IMR-90 (cell line): ENCODE results near the gene AGMO. TPM values are rescaled to one million over a fixed set of nuclear protein-coding genes. Genes with fewer than 3 reads are reported as not detected.

Experiments
- ATAC-seq: fragments of 200-7000 bp; cut with Tn5 transposase; 2 replicates; pipeline ENCODE4 v1.9.1; 2020; ENCODE audit warnings: low read depth, mild to moderate bottlenecking, moderate library complexity
- BruUV-seq: library from RNA; stranded (reverse); fragments of 400-500 nt; replicated peaks from 2 replicates; lab custom pipeline; 2021; lab: Mats Ljungman, UMichigan
- CTCF ChIA-PET: fragments of 300-600 bp; formaldehyde crosslinking; extraction: SDS; loops from one replicate; lab custom pipeline; 2021; ENCODE audit warnings: antibody characterized with exemption; lab: Yijun Ruan, JAX
- POLR2A ChIA-PET: fragments of 300-600 bp; sonication (Branson Sonifier 250); formaldehyde crosslinking; loops from one replicate; lab custom pipeline; 2022; ENCODE audit warnings: antibody characterized with exemption; ENCODE audit not compliant: unreplicated experiment; lab: Charles Lee
- DNase-seq: peaks from one replicate; pipeline ENCODE4 v3.0.0; 2013
- H2AFZ ChIP-seq: replicated peaks from 2 replicates; pipeline ENCODE3; 2013; ENCODE audit warnings: low read length, mild to moderate bottlenecking; ENCODE audit not compliant: poor library complexity
- H2AK5ac ChIP-seq: 2 replicates; pipeline ENCODE4 v1.6.1; 2013; ENCODE audit warnings: low read depth, low read length, inconsistent platforms
- H2AK9ac ChIP-seq: replicated peaks from 2 replicates; pipeline ENCODE3; 2013; ENCODE audit warnings: mild to moderate bottlenecking, low read depth, low read length, moderate library complexity; ENCODE audit not compliant: poor library complexity
- H2BK120ac ChIP-seq: 2 replicates; pipeline ENCODE4 v1.6.1; 2013; ENCODE audit warnings: low read depth, low read length, inconsistent platforms
- H2BK15ac ChIP-seq: 3 replicates; pipeline ENCODE4 v1.6.1; 2013; ENCODE audit warnings: low read depth, low read length, inconsistent platforms
- H2BK20ac ChIP-seq: 2 replicates; pipeline ENCODE4 v1.6.1; 2013; ENCODE audit warnings: low read depth, mild to moderate bottlenecking, inconsistent platforms, low read length, moderate library complexity
- H2BK5ac ChIP-seq: 2 replicates; pipeline ENCODE4 v1.6.1; 2013; ENCODE audit warnings: mild to moderate bottlenecking, low read depth, low read length, inconsistent platforms; ENCODE audit not compliant: poor library complexity, severe bottlenecking
- H3K14ac ChIP-seq: replicated peaks from 2 replicates; pipeline ENCODE4 v1.6.1; 2013; ENCODE audit warnings: low read depth, low read length, inconsistent platforms
- H3K18ac ChIP-seq: 2 replicates; pipeline ENCODE4 v1.6.1; 2013; ENCODE audit warnings: low read depth, low read length, control low read depth
- H3K23ac ChIP-seq: 2 replicates; pipeline ENCODE4 v1.6.1; 2013; ENCODE audit warnings: low read depth, low read length, inconsistent platforms
- H3K27ac ChIP-seq: 2 replicates; pipeline ENCODE4 v1.5.1; 2013; ENCODE audit warnings: mild to moderate bottlenecking, control low read depth, low read length; ENCODE audit not compliant: insufficient read depth
- H3K27me3 ChIP-seq: 2 replicates; pipeline ENCODE4 v1.6.1; 2013; ENCODE audit warnings: low read length; ENCODE audit not compliant: control insufficient read depth, insufficient read depth
- H3K36me3 ChIP-seq: 2 replicates; pipeline ENCODE4 v1.6.1; 2013; ENCODE audit warnings: low read length, mixed read lengths; ENCODE audit not compliant: control insufficient read depth, insufficient read depth
- H3K4ac ChIP-seq: 2 replicates; pipeline ENCODE4 v1.6.1; 2013; ENCODE audit warnings: low read depth, low read length, inconsistent platforms
- H3K4me1 ChIP-seq: 2 replicates; pipeline ENCODE4 v1.6.1; 2013; ENCODE audit warnings: low read length, mixed read lengths; ENCODE audit not compliant: control insufficient read depth, insufficient read depth
- H3K4me2 ChIP-seq: 2 replicates; pipeline ENCODE4 v1.6.1; 2013; ENCODE audit warnings: low read depth, mild to moderate bottlenecking, control low read depth, low read length, moderate library complexity
- H3K4me3 ChIP-seq: 2 replicates; pipeline ENCODE4 v1.5.1; 2013; ENCODE audit warnings: low read depth, mild to moderate bottlenecking, control low read depth, low read length, moderate library complexity; ENCODE audit not compliant: insufficient read depth
- H3K56ac ChIP-seq: 2 replicates; pipeline ENCODE4 v1.6.1; 2013; ENCODE audit warnings: low read length, inconsistent platforms; ENCODE audit not compliant: insufficient read depth; ENCODE audit errors: extremely low read depth
- H3K79me1 ChIP-seq, 2 experiments: 2 replicates each; pipeline ENCODE4 v1.6.1; 2013; ENCODE audit warnings: low read length in 2 of 2, inconsistent platforms in 1 of 2, low read depth in 1 of 2
- H3K9ac ChIP-seq: 2 replicates; pipeline ENCODE4 v1.6.1; 2013; ENCODE audit warnings: low read depth, low read length, control low read depth
- H3K9me1 ChIP-seq: 2 replicates; pipeline ENCODE4 v1.6.1; 2013; ENCODE audit warnings: low read length, inconsistent platforms; ENCODE audit not compliant: insufficient read depth
- H3K9me3 ChIP-seq: 2 replicates; pipeline ENCODE4 v1.6.1; 2013; ENCODE audit warnings: low read length; ENCODE audit not compliant: control insufficient read depth, insufficient read depth
- H4K20me1 ChIP-seq: 2 replicates; pipeline ENCODE4 v1.6.1; 2013; ENCODE audit warnings: low read length, inconsistent platforms; ENCODE audit not compliant: insufficient read depth
- H4K5ac ChIP-seq: 2 replicates; pipeline ENCODE4 v1.6.1; 2013; ENCODE audit warnings: mild to moderate bottlenecking, low read depth, low read length, control low read depth
- H4K8ac ChIP-seq, 2 experiments: 2 replicates each; pipeline ENCODE4 v1.6.1; 2013; ENCODE audit warnings: low read depth in 2 of 2, low read length in 2 of 2, control low read depth in 1 of 2, inconsistent platforms in 1 of 2
- H4K91ac ChIP-seq: 2 replicates; pipeline ENCODE4 v1.6.1; 2013; ENCODE audit warnings: low read depth, low read length, inconsistent platforms; ENCODE audit not compliant: insufficient read depth
- CEBPB ChIP-seq: IDR thresholded peaks from 2 replicates; pipeline ENCODE4 v1.6.1; 2012; ENCODE audit warnings: low read depth, low read length, improper control_type of control experiment
- NFE2L2 ChIP-seq: fragments of 150-350 bp; IDR thresholded peaks from 2 replicates; pipeline ENCODE4 v1.6.1; 2016; ENCODE audit warnings: low read depth, mild to moderate bottlenecking, low read length
- POLR2A ChIP-seq: IDR thresholded peaks from 2 replicates; pipeline ENCODE4 v1.6.1; 2012; ENCODE audit warnings: mild to moderate bottlenecking, low read depth, low read length
- RCOR1 ChIP-seq: IDR thresholded peaks from 2 replicates; pipeline ENCODE4 v1.6.1; 2012; ENCODE audit warnings: mild to moderate bottlenecking, low read length, improper control_type of control experiment; ENCODE audit not compliant: insufficient replicate concordance
- RFX5 ChIP-seq: IDR thresholded peaks from 2 replicates; pipeline ENCODE4 v1.8.0; 2012; ENCODE audit warnings: low read depth, mild to moderate bottlenecking, low read length, moderate library complexity
- SMC3 ChIP-seq: fragments of 150-350 bp; IDR thresholded peaks from 2 replicates; pipeline ENCODE4 v1.6.1; 2016; ENCODE audit warnings: low read depth, mild to moderate bottlenecking, antibody characterized with exemption, low read length, moderate library complexity
- WGBS, 2 experiments: methylation state at CpG; one replicate each; pipeline versions ENCODE4 v1.1.5 to v1.1.7; 2013; ENCODE audit warnings: missing lambda C conversion rate in 2 of 2; ENCODE audit not compliant: insufficient read length in 1 of 2; ENCODE audit errors: extremely low coverage in 2 of 2; 5-methylcytosine and 5-hydroxymethylcytosine counted together
- dilution Hi-C: fragments of 300-500 bp; cut with HindIII; formaldehyde crosslinking; loops from one replicate; pipeline ENCODE4 v1.14.3; 2018; ENCODE audit warnings: low sequenced_read_pairs; ENCODE audit not compliant: unreplicated experiment
- in situ Hi-C: fragments of 300-500 bp; cut with MboI; formaldehyde crosslinking; loops from 3 replicates; pipeline ENCODE4 v1.14.3; 2019; ENCODE audit warnings: low sequenced_read_pairs, inconsistent platforms, mixed read lengths
- intact Hi-C: fragments of 100-400 bp; cut with micrococcal nuclease; formaldehyde crosslinking; loops from 2 replicates; pipeline ENCODE4 v1.10.0; 2022
- polyA plus RNA-seq, 3 experiments: library from polyadenylated mRNA; depleted of rRNA; stranded (reverse); fragments of >200 nt; gene quantifications; 2 replicates each; pipeline ENCODE4 v1.2.3, GENCODE V29; 2012; ENCODE audit warnings: low replicate concordance in 1 of 3
- total RNA-seq: library from RNA; depleted of rRNA; stranded (reverse); fragments of >200 nt; gene quantifications from 2 replicates; pipeline ENCODE4 v1.2.3, GENCODE V29; 2012
- TF ChIP-seq, protein P1 (sequence below): conservative IDR thresholded peaks from 2 replicates; pipeline ENCODE4 v1.5.1; 2012; ENCODE audit warnings: mild to moderate bottlenecking, low read depth, low read length, improper control_type of control experiment
- TF ChIP-seq, protein P2 (sequence below): fragments of 150-350 bp; IDR thresholded peaks from 2 replicates; pipeline ENCODE4 v1.6.1; 2016; ENCODE audit warnings: low read depth, mild to moderate bottlenecking, low read length, moderate library complexity, borderline replicate concordance
- TF ChIP-seq, protein P3 (sequence below): fragments of 150-350 bp; IDR thresholded peaks from 2 replicates; pipeline ENCODE4 v1.6.1; 2017; ENCODE audit warnings: mild to moderate bottlenecking, antibody characterized with exemption, low read length, low read depth

AGMO gene
- total and polyA plus RNA-seq, 2 of the 4 experiments (the other 2 are of a cell fraction): not detected

DNA sequence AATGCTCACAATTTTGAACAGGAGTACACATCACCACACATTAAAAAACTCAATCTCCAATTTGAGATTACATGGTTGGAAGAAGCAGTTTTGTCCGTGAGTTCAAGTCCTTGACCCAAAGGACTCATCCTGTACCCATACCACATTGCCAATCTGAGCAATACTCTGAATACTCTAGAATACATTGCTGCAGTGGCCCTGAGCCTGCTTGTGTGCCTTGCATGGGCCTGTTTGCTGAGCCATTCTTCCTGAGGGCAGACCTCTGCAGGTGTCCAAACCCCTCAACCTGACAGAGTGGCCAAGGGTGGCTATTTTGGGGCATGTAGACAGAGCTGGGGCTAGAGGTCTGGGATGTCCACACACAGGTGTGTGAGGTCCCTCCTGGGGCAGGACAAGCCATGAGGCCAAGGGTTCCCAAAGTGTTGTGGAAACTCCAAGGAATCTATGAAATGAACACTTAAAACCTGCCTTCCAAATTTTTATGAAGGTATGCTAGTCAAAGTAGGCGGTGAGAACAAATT, 15.5 kb downstream of the AGMO start:
- ATAC-seq: no peak
- Histone ChIP-seq H2BK20ac (no peak overlapping the region), H2AK9ac (no peak overlapping the region), H3K36me3 (no peaks in the 10 kb centered on the region), H2AK5ac (no peak overlapping the region), H3K14ac (no peak overlapping the region), H4K5ac (no peak overlapping the region), H3K23ac (no peak overlapping the region), H3K9me1 (no peaks in the 10 kb centered on the region), H2AFZ (no peak overlapping the region), H3K18ac (no peak overlapping the region), H3K9ac (no peak overlapping the region), H3K4me1 (no peaks in the 10 kb centered on the region), H3K27ac (no peak overlapping the region), H2BK120ac (no peak overlapping the region), H2BK5ac (no peak overlapping the region), H3K4me2 (no peak overlapping the region), H2BK15ac (no peak overlapping the region), H3K79me1 (no peaks in the 10 kb centered on the region), H3K4me3 (no peak overlapping the region), H3K4ac (no peak overlapping the region), H4K20me1 (no peaks in the 10 kb centered on the region), H4K91ac (no peak overlapping the region), H3K56ac (no peak overlapping the region), H3K9me3 (no peaks in the 10 kb centered on the region), H4K8ac (no peak overlapping the region), H3K27me3 (no peaks in the 10 kb centered on the region)
- DNase-seq: no peak
- dilution Hi-C loops: no loop called here
- intact Hi-C loops: no loop called here
- BruUV-seq: no TSS peak
- ChIA-PET CTCF (no interaction called here), POLR2A (no interaction called here)
- WGBS, 2 experiments: no CpG with 5 or more reads among the region's 2 CpGs
- TF ChIP-seq SMC3 (no peak), CEBPB (no peak), RFX5 (no peak), NFE2L2 (no peak), RCOR1 (no peak), POLR2A (no peak)
- TF ChIP-seq, protein P1, sequence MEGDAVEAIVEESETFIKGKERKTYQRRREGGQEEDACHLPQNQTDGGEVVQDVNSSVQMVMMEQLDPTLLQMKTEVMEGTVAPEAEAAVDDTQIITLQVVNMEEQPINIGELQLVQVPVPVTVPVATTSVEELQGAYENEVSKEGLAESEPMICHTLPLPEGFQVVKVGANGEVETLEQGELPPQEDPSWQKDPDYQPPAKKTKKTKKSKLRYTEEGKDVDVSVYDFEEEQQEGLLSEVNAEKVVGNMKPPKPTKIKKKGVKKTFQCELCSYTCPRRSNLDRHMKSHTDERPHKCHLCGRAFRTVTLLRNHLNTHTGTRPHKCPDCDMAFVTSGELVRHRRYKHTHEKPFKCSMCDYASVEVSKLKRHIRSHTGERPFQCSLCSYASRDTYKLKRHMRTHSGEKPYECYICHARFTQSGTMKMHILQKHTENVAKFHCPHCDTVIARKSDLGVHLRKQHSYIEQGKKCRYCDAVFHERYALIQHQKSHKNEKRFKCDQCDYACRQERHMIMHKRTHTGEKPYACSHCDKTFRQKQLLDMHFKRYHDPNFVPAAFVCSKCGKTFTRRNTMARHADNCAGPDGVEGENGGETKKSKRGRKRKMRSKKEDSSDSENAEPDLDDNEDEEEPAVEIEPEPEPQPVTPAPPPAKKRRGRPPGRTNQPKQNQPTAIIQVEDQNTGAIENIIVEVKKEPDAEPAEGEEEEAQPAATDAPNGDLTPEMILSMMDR: no peak
- TF ChIP-seq, protein P2, sequence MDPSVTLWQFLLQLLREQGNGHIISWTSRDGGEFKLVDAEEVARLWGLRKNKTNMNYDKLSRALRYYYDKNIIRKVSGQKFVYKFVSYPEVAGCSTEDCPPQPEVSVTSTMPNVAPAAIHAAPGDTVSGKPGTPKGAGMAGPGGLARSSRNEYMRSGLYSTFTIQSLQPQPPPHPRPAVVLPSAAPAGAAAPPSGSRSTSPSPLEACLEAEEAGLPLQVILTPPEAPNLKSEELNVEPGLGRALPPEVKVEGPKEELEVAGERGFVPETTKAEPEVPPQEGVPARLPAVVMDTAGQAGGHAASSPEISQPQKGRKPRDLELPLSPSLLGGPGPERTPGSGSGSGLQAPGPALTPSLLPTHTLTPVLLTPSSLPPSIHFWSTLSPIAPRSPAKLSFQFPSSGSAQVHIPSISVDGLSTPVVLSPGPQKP: no peak
- TF ChIP-seq, protein P3, sequence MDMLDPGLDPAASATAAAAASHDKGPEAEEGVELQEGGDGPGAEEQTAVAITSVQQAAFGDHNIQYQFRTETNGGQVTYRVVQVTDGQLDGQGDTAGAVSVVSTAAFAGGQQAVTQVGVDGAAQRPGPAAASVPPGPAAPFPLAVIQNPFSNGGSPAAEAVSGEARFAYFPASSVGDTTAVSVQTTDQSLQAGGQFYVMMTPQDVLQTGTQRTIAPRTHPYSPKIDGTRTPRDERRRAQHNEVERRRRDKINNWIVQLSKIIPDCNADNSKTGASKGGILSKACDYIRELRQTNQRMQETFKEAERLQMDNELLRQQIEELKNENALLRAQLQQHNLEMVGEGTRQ: no peak
- in situ Hi-C loops: no loop called here
